ENCODE data around the gene FXYD6. TPM values are rescaled to one million over a fixed set of nuclear protein-coding genes. Genes with fewer than 3 reads are reported as not detected.

The FXYD6 gene
- total and polyA plus RNA-seq, 7 donors = 10.8 to 27.9 (median 14.0) TPM

DNA sequence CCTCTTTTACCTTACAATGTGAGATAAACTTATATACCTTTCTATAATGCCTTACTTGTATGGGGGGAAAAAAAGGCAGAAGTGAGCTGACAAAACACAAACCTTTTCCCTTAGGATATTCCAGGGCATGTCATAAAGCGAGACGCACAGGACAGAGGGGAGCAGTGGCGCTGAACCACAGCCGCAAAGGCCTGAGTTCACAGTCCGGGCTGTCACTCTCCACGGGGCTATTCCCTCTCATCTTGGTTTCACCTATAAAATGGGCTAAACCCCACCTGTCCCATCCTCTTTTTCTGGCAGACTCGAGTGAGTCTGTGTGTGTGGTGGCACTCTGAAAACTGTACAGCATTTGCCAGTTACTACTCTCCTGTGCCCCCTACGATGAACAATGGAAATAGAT is 37.6 kb downstream of the FXYD6 start:
- Histone ChIP-seq H3K4me3 (no peak overlapping the region), H3K27ac (no peak overlapping the region), H3K4me1 (peaks cover under 1% of the 10 kb centered on the region), H3K27me3 (ENCODE audit: insufficient read depth in 3 of 3, low read length in 2 of 3) (no peaks in the 10 kb centered on the region), H3K9me3 (no peaks in the 10 kb centered on the region), H3K36me3 (ENCODE audit: insufficient read depth in 1 of 2, low read depth in 1 of 2) (no peaks in the 10 kb centered on the region)
- ATAC-seq (no peak), DNase-seq (no peak)
- 75 to 86% (median 82%) methylated on average over 8 of the region's 8 CpGs for WGBS, 3 donors
- TF ChIP-seq CTCF (IDR thresholded peaks at IDR 0.05) = no peak
- intact Hi-C loops (cut with DNase I) = no loop called here

DNA sequence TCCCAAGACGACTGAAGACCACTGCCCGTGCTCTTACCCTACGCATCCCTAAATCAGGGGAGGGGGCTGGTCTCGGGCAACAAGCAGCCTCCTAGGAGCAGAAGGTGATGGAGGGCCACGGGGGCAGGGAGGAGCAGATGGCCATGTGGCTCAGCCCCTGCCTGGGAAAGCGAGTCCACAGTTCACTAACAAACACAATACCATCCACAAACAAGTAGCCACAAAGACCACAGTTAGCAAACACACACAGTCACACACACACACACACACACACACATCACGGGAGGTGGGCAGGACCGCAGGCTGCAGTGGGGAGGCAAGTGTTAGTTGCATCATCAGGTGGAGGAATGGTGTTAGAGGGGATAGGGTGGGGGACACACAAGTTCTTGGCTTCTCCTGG is 38.7 kb downstream of the FXYD6 start:
- WGBS, 3 donors = 80 to 85% (median 83%) methylated on average over 8 of the region's 8 CpGs
- DNase-seq (no peak), ATAC-seq (no peak)
- no peak for TF ChIP-seq CTCF (IDR thresholded peaks at IDR 0.05)
- no peaks in the 10 kb centered on the region for H3K27me3 ChIP-seq (ENCODE audit: insufficient read depth in 3 of 3, low read length in 2 of 3)
- no peak overlapping the region for H3K4me3 ChIP-seq
- no peaks in the 10 kb centered on the region for H3K36me3 ChIP-seq (ENCODE audit: insufficient read depth in 1 of 2, low read depth in 1 of 2)
- intact Hi-C loops (cut with DNase I) = no loop called here
- H3K4me1 ChIP-seq = peaks cover 11% of the 10 kb centered on the region
- no peaks in the 10 kb centered on the region for H3K9me3 ChIP-seq
- H3K27ac ChIP-seq = no peak overlapping the region

DNA sequence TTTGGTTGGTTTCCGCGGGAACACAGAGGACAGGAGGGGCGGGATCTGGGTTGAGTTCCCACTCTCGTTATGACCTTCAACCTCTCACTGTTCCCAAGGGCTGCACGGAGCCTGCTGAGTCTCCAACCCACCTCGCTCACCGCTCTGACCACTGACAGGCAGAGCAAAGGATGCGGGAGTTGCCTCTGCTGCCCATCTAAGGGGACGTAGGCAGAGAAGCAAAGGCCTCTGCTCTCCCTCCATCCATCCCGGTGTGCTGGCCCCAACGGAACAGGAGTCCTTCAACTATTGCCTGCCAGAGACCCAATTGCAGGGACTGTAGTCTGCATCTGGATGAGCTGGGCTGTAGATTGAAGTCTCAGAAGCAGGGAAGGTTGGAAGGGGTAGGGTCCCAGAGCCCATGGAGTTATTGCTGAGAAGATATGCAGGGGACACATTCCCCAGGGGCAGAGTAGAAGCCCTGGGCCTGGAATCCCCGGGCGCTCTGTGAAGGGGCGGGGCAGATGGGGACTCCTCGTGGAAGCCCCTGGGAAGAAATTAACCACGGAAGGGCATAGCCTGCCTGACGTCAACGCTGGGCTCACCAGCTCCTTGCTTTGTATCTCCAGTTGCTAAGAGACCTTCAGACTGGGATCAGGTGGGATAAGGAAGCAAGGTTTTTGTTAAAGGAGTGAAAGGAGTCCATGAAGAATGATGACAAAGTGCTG is 39.2 kb downstream of the FXYD6 start:
- Histone ChIP-seq H3K9me3 (no peaks in the 10 kb centered on the region), H3K27me3 (ENCODE audit: insufficient read depth in 3 of 3, low read length in 2 of 3) (no peaks in the 10 kb centered on the region), H3K4me3 (no peak overlapping the region), H3K27ac (no peak overlapping the region), H3K4me1 (peaks cover 12% of the 10 kb centered on the region), H3K36me3 (ENCODE audit: insufficient read depth in 1 of 2, low read depth in 1 of 2) (no peaks in the 10 kb centered on the region)
- no peak for DNase-seq
- 76 to 77% (median 77%) methylated on average over 18 of the region's 18 CpGs for WGBS, 3 donors
- intact Hi-C loops (cut with DNase I) = no loop called here
- no peak for ATAC-seq
- TF ChIP-seq CTCF (IDR thresholded peaks at IDR 0.05) = no peak

- WGBS, 3 donors = 84 to 91% (median 86%) methylated on average over 12 to 14 of the region's 14 CpGs
- no peak for DNase-seq
- H3K4me3 ChIP-seq = no peak overlapping the region
Measured at GRCh38 chr11:117836077-117836960, 40.1 kb downstream of the FXYD6 start.

More at GRCh38 chr11:117836077-117836960, 40.1 kb downstream of the FXYD6 start:
- ATAC-seq = no peak
- Histone ChIP-seq H3K36me3 (ENCODE audit: insufficient read depth in 1 of 2, low read depth in 1 of 2) (no peaks in the 10 kb centered on the region), H3K27me3 (ENCODE audit: insufficient read depth in 3 of 3, low read length in 2 of 3) (no peaks in the 10 kb centered on the region), H3K27ac (no peak overlapping the region), H3K9me3 (no peaks in the 10 kb centered on the region), H3K4me1 (peaks cover 12% of the 10 kb centered on the region)
- intact Hi-C loops (cut with DNase I) = no loop called here
- no peak for TF ChIP-seq CTCF (IDR thresholded peaks at IDR 0.05)

All from psoas muscle (tissue), 8 donors.